CD4-positive, CD25-positive, alpha-beta regulatory T cell (primary cell): Measurements from ENCODE around the gene HAGHL. TPM values are rescaled to one million over a fixed set of nuclear protein-coding genes. Genes with fewer than 3 reads are reported as not detected.

Experiments used
- ATAC-seq, 2 donors: fragments of 150-1000 bp; cut with Tn5 transposase; one replicate each; pipeline ENCODE4 v1.10.0; 2021; ENCODE audit warnings: low read depth in 2 of 2, moderate number of reproducible peaks in 2 of 2, moderate library complexity in 1 of 2
- DNase-seq, 3 donors: peaks; one replicate each; pipeline versions ENCODE4 v3.0.0 to v3.0.0-alpha.2; 2012 to 2022; ENCODE audit warnings: mixed read lengths in 1 of 3
- H3K27ac ChIP-seq: one replicate; pipeline ENCODE4 v1.7.0; 2013; ENCODE audit warnings: mild to moderate bottlenecking, low read length; ENCODE audit not compliant: insufficient read depth, poor library complexity, severe bottlenecking
- H3K27me3 ChIP-seq: one replicate; pipeline ENCODE4 v1.7.0; 2013; ENCODE audit warnings: low read length; ENCODE audit not compliant: control insufficient read depth, insufficient read depth
- H3K36me3 ChIP-seq: one replicate; pipeline ENCODE4 v1.7.0; 2013; ENCODE audit warnings: mild to moderate bottlenecking, low read length, moderate library complexity; ENCODE audit not compliant: control insufficient read depth, insufficient read depth
- H3K4me1 ChIP-seq: 2 replicates; pipeline ENCODE4 v1.7.0; 2013; ENCODE audit warnings: mild to moderate bottlenecking, low read length; ENCODE audit not compliant: insufficient read depth, control insufficient read depth, poor library complexity, severe bottlenecking
- H3K4me3 ChIP-seq: one replicate; pipeline ENCODE4 v1.7.0; 2013; ENCODE audit warnings: low read depth, mild to moderate bottlenecking, low read length, moderate library complexity
- H3K9me3 ChIP-seq, 2 experiments: 1 replicate in 1 of 2; 2 replicates in 1 of 2; pipeline ENCODE4 v1.7.0; 2013; ENCODE audit warnings: low read length in 2 of 2, mild to moderate bottlenecking in 1 of 2, moderate library complexity in 1 of 2; ENCODE audit not compliant: control insufficient read depth in 2 of 2
- H3K27ac Mint-ChIP-seq, 3 donors: one replicate each; pipeline ENCODE4 v1.8.0; 2020 to 2022; ENCODE audit warnings: mild to moderate bottlenecking in 3 of 3, mixed read lengths in 3 of 3, moderate library complexity in 2 of 3
- H3K27me3 Mint-ChIP-seq: one replicate; pipeline ENCODE4 v1.8.0; 2022; ENCODE audit warnings: mild to moderate bottlenecking, mixed read lengths
- H3K36me3 Mint-ChIP-seq: one replicate; pipeline ENCODE4 v1.8.0; 2020; ENCODE audit warnings: mixed read lengths
- H3K4me1 Mint-ChIP-seq, 4 donors: one replicate each; pipeline ENCODE4 v1.8.0; 2020 to 2022; ENCODE audit warnings: mixed read lengths in 4 of 4, mild to moderate bottlenecking in 1 of 4
- H3K4me3 Mint-ChIP-seq, 4 donors: one replicate each; pipeline ENCODE4 v1.8.0; 2020 to 2022; ENCODE audit warnings: mild to moderate bottlenecking in 4 of 4, mixed read lengths in 4 of 4, moderate library complexity in 3 of 4
- H3K9me3 Mint-ChIP-seq, 7 donors: one replicate each; pipeline ENCODE4 v1.8.0; 2020 to 2022; ENCODE audit warnings: mixed read lengths in 7 of 7, mild to moderate bottlenecking in 3 of 7, moderate library complexity in 2 of 7
- polyA plus RNA-seq, 4 donors: library from polyadenylated mRNA; unstranded; fragments of 300-500 nt; fragmentation: Illumina TruSeq; gene quantifications; one replicate each; pipeline ENCODE4 v1.2.3, GENCODE V29; 2021
- total RNA-seq: library from RNA; stranded (reverse); gene quantifications from one replicate; pipeline ENCODE4 v1.2.3, GENCODE V29; 2022

HAGHL gene
- total and polyA plus RNA-seq, 5 donors from 2014 or later = 2.2 to 15.6 (median 3.3) TPM

GRCh38 chr16:723695-724094 is 3.2 kb upstream of the HAGHL start:
- Histone ChIP-seq H3K4me3 (no peak overlapping the region), H3K27ac (peak overlapping the region; percentile 47), H3K36me3 (no peaks in the 10 kb centered on the region), H3K9me3 (no peaks in the 10 kb centered on the region), H3K27me3 (no peaks in the 10 kb centered on the region), H3K4me1 (peaks cover 58% of the 10 kb centered on the region)
- Mint-ChIP-seq H3K4me1 (peaks cover 0 to 42% (median 9%) of the 10 kb centered on the region in 4 donors), H3K27me3 (no peaks in the 10 kb centered on the region), H3K36me3 (no peaks in the 10 kb centered on the region), H3K4me3 (peak overlapping the region in 1 of 4 donors; percentile 51), H3K9me3 (no peaks in the 10 kb centered on the region), H3K27ac (peak overlapping the region in 1 of 3 donors; percentile 66)
- no peak for DNase-seq
- ATAC-seq = no peak

DNA sequence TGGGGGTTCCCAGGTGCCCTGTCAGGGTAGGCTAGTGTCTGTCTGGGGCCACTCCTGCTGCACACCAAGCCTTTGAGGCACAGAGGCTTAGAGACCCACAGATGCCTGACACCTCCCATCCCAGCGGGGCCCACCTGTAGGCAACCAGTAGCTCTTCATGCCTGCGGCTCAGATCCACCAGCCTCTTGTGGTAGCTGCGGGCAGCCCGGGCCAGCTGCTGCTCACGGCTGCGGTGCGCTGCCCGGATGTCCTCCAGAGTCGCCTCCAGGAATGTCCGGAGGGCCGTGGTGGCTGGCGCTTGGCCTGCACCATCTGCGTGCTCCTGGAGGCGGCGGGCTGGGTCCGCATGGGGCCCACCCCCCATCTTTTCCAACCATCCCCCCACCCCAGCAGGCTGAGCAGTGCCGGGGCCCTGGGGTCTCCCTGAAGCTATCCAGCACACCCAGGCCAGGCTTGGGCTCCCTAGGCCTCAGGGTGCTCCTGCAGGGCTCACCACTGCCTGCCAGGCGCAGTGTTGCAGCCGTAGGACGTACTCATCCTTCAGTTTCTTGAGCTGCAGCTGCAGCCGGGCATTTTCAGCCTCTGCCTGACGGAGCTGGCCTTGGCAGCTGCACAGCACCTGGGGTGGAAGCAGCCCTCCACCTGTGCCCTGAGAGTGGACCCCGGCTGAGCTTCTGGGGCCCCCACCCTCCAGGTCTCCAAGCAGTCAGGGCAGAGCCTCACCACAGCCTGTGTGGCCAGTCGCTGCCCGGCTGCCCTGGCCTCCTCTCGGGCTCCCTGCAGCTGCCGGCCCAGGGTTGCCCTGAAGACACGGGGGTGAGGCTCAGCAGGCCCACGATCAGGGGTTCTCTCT is 2.5 kb upstream of the HAGHL start:
- Mint-ChIP-seq H3K36me3 (no peaks in the 10 kb centered on the region), H3K4me3 (peak overlapping the region in 2 of 4 donors; percentile 52 to 76), H3K4me1 (peaks cover 0 to 34% (median 4%) of the 10 kb centered on the region in 4 donors), H3K9me3 (no peaks in the 10 kb centered on the region), H3K27ac (no peak overlapping the region), H3K27me3 (no peaks in the 10 kb centered on the region)
- no peaks in the 10 kb centered on the region for H3K36me3 ChIP-seq
- H3K4me1 ChIP-seq = peaks cover 55% of the 10 kb centered on the region
- H3K4me3 ChIP-seq = no peak overlapping the region
- no peak for DNase-seq
- no peaks in the 10 kb centered on the region for H3K9me3 ChIP-seq
- H3K27ac ChIP-seq = peak overlapping the region; percentile 47
- no peaks in the 10 kb centered on the region for H3K27me3 ChIP-seq
- no peak for ATAC-seq

DNA sequence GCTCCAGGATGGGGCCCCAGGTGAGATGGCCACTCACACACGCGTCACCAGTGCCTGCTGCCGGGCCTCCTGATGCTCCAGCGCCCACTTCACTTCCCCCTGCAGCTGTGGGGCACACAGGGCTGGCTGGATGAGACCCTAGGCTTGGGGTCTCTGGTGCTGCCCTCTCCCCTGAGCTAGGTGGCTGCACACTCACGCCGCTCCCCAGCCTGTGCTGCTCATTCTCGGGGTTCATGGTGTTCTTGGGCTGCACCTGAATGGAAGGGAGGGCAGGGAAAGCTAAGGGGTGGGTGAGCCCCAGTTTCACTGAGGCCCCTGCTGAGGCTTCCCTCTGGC is 1.9 kb upstream of the HAGHL start:
- Mint-ChIP-seq H3K27ac (no peak overlapping the region), H3K4me1 (peaks cover 0 to 28% (median 1%) of the 10 kb centered on the region in 4 donors)
- H3K27me3 ChIP-seq = no peaks in the 10 kb centered on the region

GRCh38 chr16:725463-726187 is 1.3 kb upstream of the HAGHL start:
- H3K4me1 ChIP-seq = peaks cover 43% of the 10 kb centered on the region
- H3K9me3 ChIP-seq = no peaks in the 10 kb centered on the region
- H3K36me3 ChIP-seq = no peaks in the 10 kb centered on the region
- no peaks in the 10 kb centered on the region for H3K27me3 Mint-ChIP-seq
- no peak overlapping the region for H3K27ac Mint-ChIP-seq
- H3K4me1 Mint-ChIP-seq = peaks cover 0 to 23% (median 0%) of the 10 kb centered on the region in 4 donors
- no peaks in the 10 kb centered on the region for H3K36me3 Mint-ChIP-seq
- H3K9me3 Mint-ChIP-seq = no peaks in the 10 kb centered on the region
- ATAC-seq = no peak
- no peaks in the 10 kb centered on the region for H3K27me3 ChIP-seq
- H3K4me3 Mint-ChIP-seq = peak overlapping the region; percentile 46 to 76 (median 66)
- no peak for DNase-seq
- no peak overlapping the region for H3K4me3 ChIP-seq
- no peak overlapping the region for H3K27ac ChIP-seq

More for the DNA sequence above, 1.9 kb upstream of the HAGHL start:
- Histone ChIP-seq H3K36me3 (no peaks in the 10 kb centered on the region), H3K4me3 (no peak overlapping the region), H3K4me1 (peaks cover 49% of the 10 kb centered on the region), H3K9me3 (no peaks in the 10 kb centered on the region), H3K27ac (no peak overlapping the region)
- no peak for DNase-seq
- no peaks in the 10 kb centered on the region for H3K9me3 Mint-ChIP-seq
- ATAC-seq = no peak
- no peaks in the 10 kb centered on the region for H3K36me3 Mint-ChIP-seq
- peak overlapping the region; percentile 47 to 76 (median 54) for H3K4me3 Mint-ChIP-seq
- H3K27me3 Mint-ChIP-seq = no peaks in the 10 kb centered on the region

GRCh38 chr16:726188-726437 is 793 bp upstream of the HAGHL start:
- Mint-ChIP-seq H3K27me3 (no peaks in the 10 kb centered on the region), H3K27ac (no peak overlapping the region), H3K4me1 (peaks cover 0 to 23% (median 0%) of the 10 kb centered on the region in 4 donors), H3K4me3 (peak overlapping the region in 2 of 4 donors; percentile 76), H3K9me3 (no peaks in the 10 kb centered on the region), H3K36me3 (no peaks in the 10 kb centered on the region)
- Histone ChIP-seq H3K9me3 (no peaks in the 10 kb centered on the region), H3K4me1 (peaks cover 40% of the 10 kb centered on the region), H3K36me3 (no peaks in the 10 kb centered on the region), H3K27ac (peak overlapping the region; percentile 51), H3K4me3 (no peak overlapping the region), H3K27me3 (no peaks in the 10 kb centered on the region)
- ATAC-seq (no peak), DNase-seq (no peak)

- Mint-ChIP-seq H3K4me1 (peaks cover 0 to 17% (median 0%) of the 10 kb centered on the region in 4 donors), H3K4me3 (peak overlapping the region; percentile 38 to 48 (median 46)), H3K36me3 (no peaks in the 10 kb centered on the region), H3K27ac (no peak overlapping the region), H3K9me3 (no peaks in the 10 kb centered on the region), H3K27me3 (no peaks in the 10 kb centered on the region)
- peak overlapping the region; percentile 11 for H3K4me3 ChIP-seq
- peaks cover 2% of the 10 kb centered on the region for H3K36me3 ChIP-seq
- H3K9me3 ChIP-seq = no peaks in the 10 kb centered on the region
- peak overlapping the region; percentile 71 for H3K27ac ChIP-seq
- peaks cover 27% of the 10 kb centered on the region for H3K4me1 ChIP-seq
- H3K27me3 ChIP-seq = no peaks in the 10 kb centered on the region
- ATAC-seq = peak in 1 of 2 donors; percentile 6
- DNase-seq = peak in 1 of 3 donors; percentile 59
These were observed 528 bp downstream of the HAGHL start for GRCh38 chr16:727291-727977.

DNA sequence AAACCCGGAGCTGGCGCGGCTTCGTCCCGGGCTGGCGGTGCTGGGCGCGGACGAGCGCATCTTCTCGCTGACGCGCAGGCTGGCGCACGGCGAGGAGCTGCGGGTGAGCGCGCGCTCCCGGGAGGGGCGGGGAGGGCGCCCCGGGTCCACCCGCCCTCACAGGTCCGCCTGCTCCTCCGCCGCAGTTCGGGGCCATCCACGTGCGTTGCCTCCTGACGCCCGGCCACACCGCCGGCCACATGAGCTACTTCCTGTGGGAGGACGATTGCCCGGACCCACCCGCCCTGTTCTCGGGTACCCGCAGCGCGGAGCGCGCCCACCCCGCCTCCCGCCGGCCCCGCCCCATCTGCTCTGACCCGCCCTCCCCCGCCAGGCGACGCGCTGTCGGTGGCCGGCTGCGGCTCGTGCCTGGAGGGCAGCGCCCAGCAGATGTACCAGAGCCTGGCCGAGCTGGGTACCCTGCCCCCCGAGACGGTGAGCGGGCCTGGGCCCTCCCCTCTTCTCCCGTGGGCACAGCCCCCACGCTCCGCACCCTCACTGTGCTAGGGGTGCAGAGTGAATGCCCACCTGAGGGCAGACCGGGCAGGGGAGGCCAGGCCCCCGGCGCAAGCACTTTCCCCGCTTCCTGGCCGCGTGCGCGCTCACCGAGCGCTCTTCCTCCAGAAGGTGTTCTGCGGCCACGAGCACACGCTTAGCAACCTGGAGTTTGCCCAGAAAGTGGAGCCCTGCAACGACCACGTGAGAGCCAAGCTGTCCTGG is 1.4 kb downstream of the HAGHL start:
- Mint-ChIP-seq H3K27ac (peak overlapping the region in 1 of 3 donors; percentile 38), H3K9me3 (no peaks in the 10 kb centered on the region), H3K36me3 (no peaks in the 10 kb centered on the region), H3K27me3 (no peaks in the 10 kb centered on the region), H3K4me3 (peak overlapping the region in 2 of 4 donors; percentile 62 to 69), H3K4me1 (peaks cover 0 to 12% (median 0%) of the 10 kb centered on the region in 4 donors)
- H3K9me3 ChIP-seq = no peaks in the 10 kb centered on the region
- ATAC-seq (peak; percentile 54 to 57), DNase-seq (peak; percentile 61 to 70 (median 65))
- peak overlapping the region; percentile 33 for H3K27ac ChIP-seq
- H3K27me3 ChIP-seq = no peaks in the 10 kb centered on the region
- peaks cover 2% of the 10 kb centered on the region for H3K36me3 ChIP-seq
- no peak overlapping the region for H3K4me3 ChIP-seq
- H3K4me1 ChIP-seq = peaks cover 20% of the 10 kb centered on the region
